Astrocyte (in vitro differentiated cells and primary cell): ENCODE data around the gene ACSL1. TPM values are rescaled to one million over a fixed set of nuclear protein-coding genes. Genes with fewer than 3 reads are reported as not detected.

Experiments used
- DNase-seq: peaks from one replicate; pipeline ENCODE4 v3.0.0-alpha.2; 2010; ENCODE audit warnings: low read depth
- FAIRE-seq: peaks from 2 replicates; lab custom pipeline; 2011; peaks lifted over from hg19 to GRCh38; lab: Jason Lieb, UNC
- H2AFZ ChIP-seq: 2 replicates; pipeline ENCODE4 v1.6.0; 2012; ENCODE audit warnings: low read depth, low read length, inconsistent platforms
- H3K27ac ChIP-seq: 2 replicates; pipeline ENCODE4 v1.5.1; 2011; ENCODE audit warnings: low read depth, low read length, inconsistent platforms
- H3K27me3 ChIP-seq: 2 replicates; pipeline ENCODE4 v1.6.0; 2011; ENCODE audit warnings: low read length, inconsistent platforms; ENCODE audit not compliant: insufficient read depth
- H3K36me3 ChIP-seq: 2 replicates; pipeline ENCODE4 v1.5.1; 2011; ENCODE audit warnings: low read length, inconsistent platforms; ENCODE audit not compliant: insufficient read depth
- H3K4me1 ChIP-seq: 2 replicates; pipeline ENCODE4 v1.5.1; 2011; ENCODE audit warnings: low read length, inconsistent platforms; ENCODE audit not compliant: insufficient read depth
- H3K4me2 ChIP-seq: 2 replicates; pipeline ENCODE4 v1.6.0; 2012; ENCODE audit warnings: low read length, inconsistent platforms
- H3K4me3 ChIP-seq: 2 replicates; pipeline ENCODE4 v1.5.1; 2011; ENCODE audit warnings: low read depth, mild to moderate bottlenecking, low read length, inconsistent platforms; ENCODE audit not compliant: insufficient read depth
- H3K79me2 ChIP-seq: 2 replicates; pipeline ENCODE4 v1.6.0; 2012; ENCODE audit warnings: mild to moderate bottlenecking, low read length, inconsistent platforms; ENCODE audit not compliant: insufficient read depth
- H3K9ac ChIP-seq: 2 replicates; pipeline ENCODE4 v1.6.0; 2012; ENCODE audit warnings: mild to moderate bottlenecking, low read length, inconsistent platforms
- H3K9me3 ChIP-seq: 2 replicates; pipeline ENCODE4 v1.5.1; 2012; ENCODE audit warnings: low read depth, mild to moderate bottlenecking, low read length, inconsistent platforms; ENCODE audit not compliant: insufficient read depth
- H4K20me1 ChIP-seq: 2 replicates; pipeline ENCODE4 v1.6.0; 2012; ENCODE audit warnings: low read length, inconsistent platforms; ENCODE audit not compliant: insufficient read depth
- H3K27ac Mint-ChIP-seq: one replicate; pipeline ENCODE4 v1.8.0; 2021; ENCODE audit warnings: mild to moderate bottlenecking, mixed read lengths; ENCODE audit not compliant: unreplicated experiment
- H3K27me3 Mint-ChIP-seq: one replicate; pipeline ENCODE4 v1.8.0; 2021; ENCODE audit warnings: low read depth, mixed read lengths; ENCODE audit not compliant: unreplicated experiment
- H3K36me3 Mint-ChIP-seq: one replicate; pipeline ENCODE4 v1.8.0; 2021; ENCODE audit warnings: low read depth, mixed read lengths; ENCODE audit not compliant: unreplicated experiment
- H3K4me1 Mint-ChIP-seq: one replicate; pipeline ENCODE4 v1.8.0; 2021; ENCODE audit warnings: low read depth, mixed read lengths; ENCODE audit not compliant: unreplicated experiment
- H3K4me3 Mint-ChIP-seq: one replicate; pipeline ENCODE4 v1.8.0; 2021; ENCODE audit warnings: mild to moderate bottlenecking, moderate library complexity, mixed read lengths; ENCODE audit not compliant: unreplicated experiment
- H3K9me3 Mint-ChIP-seq: one replicate; pipeline ENCODE4 v1.8.0; 2021; ENCODE audit warnings: mild to moderate bottlenecking, mixed read lengths; ENCODE audit not compliant: unreplicated experiment
- EZH2 ChIP-seq: IDR thresholded peaks from 2 replicates; pipeline ENCODE4 v1.6.1; 2012; ENCODE audit warnings: mild to moderate bottlenecking, low read length, inconsistent platforms; ENCODE audit not compliant: insufficient read depth
- total RNA-seq: library from RNA; stranded (reverse); gene quantifications from 2 replicates; pipeline ENCODE4 v1.2.1, GENCODE V29; 2021
- TF ChIP-seq, protein P1 (sequence below): IDR thresholded peaks from 2 replicates; pipeline ENCODE4 v1.5.1; 2011; ENCODE audit warnings: low read depth, mild to moderate bottlenecking, inconsistent platforms, low read length, moderate library complexity; ENCODE audit not compliant: insufficient read depth

Gene ACSL1
- total RNA-seq, 1 donor from 2014 or later = 7.0 TPM

GRCh38 chr4:184853436-184853835 lies 27.7 kb upstream of the ACSL1 start:
- Histone ChIP-seq H3K36me3 (no peaks in the 10 kb centered on the region), H3K9ac (no peak overlapping the region), H3K4me2 (no peak overlapping the region), H2AFZ (no peak overlapping the region), H3K4me3 (no peak overlapping the region), H3K27ac (no peak overlapping the region), H3K79me2 (no peaks in the 10 kb centered on the region), H3K4me1 (no peaks in the 10 kb centered on the region), H3K9me3 (no peaks in the 10 kb centered on the region), H4K20me1 (no peaks in the 10 kb centered on the region), H3K27me3 (peaks cover 2% of the 10 kb centered on the region)
- peaks cover 16% of the 10 kb centered on the region for H3K27me3 Mint-ChIP-seq
- H3K4me3 Mint-ChIP-seq = no peak overlapping the region
- TF ChIP-seq EZH2 = no peak
- TF ChIP-seq, protein P1, sequence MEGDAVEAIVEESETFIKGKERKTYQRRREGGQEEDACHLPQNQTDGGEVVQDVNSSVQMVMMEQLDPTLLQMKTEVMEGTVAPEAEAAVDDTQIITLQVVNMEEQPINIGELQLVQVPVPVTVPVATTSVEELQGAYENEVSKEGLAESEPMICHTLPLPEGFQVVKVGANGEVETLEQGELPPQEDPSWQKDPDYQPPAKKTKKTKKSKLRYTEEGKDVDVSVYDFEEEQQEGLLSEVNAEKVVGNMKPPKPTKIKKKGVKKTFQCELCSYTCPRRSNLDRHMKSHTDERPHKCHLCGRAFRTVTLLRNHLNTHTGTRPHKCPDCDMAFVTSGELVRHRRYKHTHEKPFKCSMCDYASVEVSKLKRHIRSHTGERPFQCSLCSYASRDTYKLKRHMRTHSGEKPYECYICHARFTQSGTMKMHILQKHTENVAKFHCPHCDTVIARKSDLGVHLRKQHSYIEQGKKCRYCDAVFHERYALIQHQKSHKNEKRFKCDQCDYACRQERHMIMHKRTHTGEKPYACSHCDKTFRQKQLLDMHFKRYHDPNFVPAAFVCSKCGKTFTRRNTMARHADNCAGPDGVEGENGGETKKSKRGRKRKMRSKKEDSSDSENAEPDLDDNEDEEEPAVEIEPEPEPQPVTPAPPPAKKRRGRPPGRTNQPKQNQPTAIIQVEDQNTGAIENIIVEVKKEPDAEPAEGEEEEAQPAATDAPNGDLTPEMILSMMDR = no peak
- FAIRE-seq = no peak
- no peaks in the 10 kb centered on the region for H3K9me3 Mint-ChIP-seq
- no peak overlapping the region for H3K27ac Mint-ChIP-seq
- H3K4me1 Mint-ChIP-seq = no peaks in the 10 kb centered on the region
- H3K36me3 Mint-ChIP-seq = no peaks in the 10 kb centered on the region
- no peak for DNase-seq

DNA sequence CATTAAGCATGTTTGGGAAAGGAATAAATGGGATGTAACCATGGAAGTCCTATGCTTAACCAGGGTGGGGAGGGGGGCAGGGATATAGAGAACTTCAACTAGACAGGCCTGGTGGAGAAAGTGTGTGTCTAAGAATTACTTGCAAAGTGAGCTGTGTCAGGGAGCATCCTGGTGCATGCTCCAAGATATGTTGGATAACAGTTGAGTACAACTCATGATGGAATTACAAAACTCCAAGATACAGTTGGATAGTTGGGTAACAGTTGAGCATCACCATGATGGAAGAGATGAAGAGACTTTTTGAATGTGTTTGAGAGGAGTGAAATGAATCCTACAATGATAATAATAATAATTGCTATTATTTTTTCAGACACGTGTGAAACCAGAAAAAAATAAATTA lies 26.1 kb upstream of the ACSL1 start:
- no peaks in the 10 kb centered on the region for H3K9me3 Mint-ChIP-seq
- H3K9me3 ChIP-seq = no peaks in the 10 kb centered on the region
- H3K79me2 ChIP-seq = no peaks in the 10 kb centered on the region
- no peak overlapping the region for H3K4me3 ChIP-seq
- H3K36me3 ChIP-seq = no peaks in the 10 kb centered on the region
- H3K27me3 Mint-ChIP-seq = peaks cover 14% of the 10 kb centered on the region
- no peak overlapping the region for H2AFZ ChIP-seq
- peaks cover 3% of the 10 kb centered on the region for H3K27me3 ChIP-seq
- no peak overlapping the region for H3K4me2 ChIP-seq
- DNase-seq = no peak
- H3K9ac ChIP-seq = no peak overlapping the region
- H3K27ac ChIP-seq = no peak overlapping the region
- no peak for FAIRE-seq
- no peaks in the 10 kb centered on the region for H3K4me1 ChIP-seq
- no peak overlapping the region for H3K4me3 Mint-ChIP-seq
- H4K20me1 ChIP-seq = no peaks in the 10 kb centered on the region
- H3K36me3 Mint-ChIP-seq = no peaks in the 10 kb centered on the region
- H3K27ac Mint-ChIP-seq = no peak overlapping the region
- H3K4me1 Mint-ChIP-seq = no peaks in the 10 kb centered on the region
- no peak for TF ChIP-seq EZH2
- TF ChIP-seq, protein P1 = no peak

DNA sequence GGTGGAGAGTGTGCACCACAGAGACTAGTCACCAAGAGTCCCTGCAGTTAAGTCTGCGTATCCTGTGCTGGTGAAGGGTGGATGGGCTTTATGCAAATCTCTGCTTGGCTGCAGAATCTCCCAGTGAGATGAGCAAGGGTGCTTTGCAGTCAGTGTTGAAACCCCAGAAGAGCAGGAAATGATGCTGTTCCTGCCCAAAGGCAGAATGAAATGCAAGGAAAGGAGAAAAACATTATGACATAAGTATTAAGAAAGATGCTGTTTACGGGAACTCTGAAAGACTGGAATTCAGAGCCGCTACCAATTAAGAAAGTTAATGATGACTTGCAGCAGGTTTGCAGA lies 25.4 kb upstream of the ACSL1 start:
- Histone ChIP-seq H3K4me2 (no peak overlapping the region), H3K4me1 (peaks cover 2% of the 10 kb centered on the region), H3K9ac (no peak overlapping the region), H3K79me2 (no peaks in the 10 kb centered on the region), H3K27ac (no peak overlapping the region), H3K27me3 (peaks cover 3% of the 10 kb centered on the region), H2AFZ (no peak overlapping the region), H3K4me3 (no peak overlapping the region), H3K36me3 (no peaks in the 10 kb centered on the region), H3K9me3 (no peaks in the 10 kb centered on the region), H4K20me1 (no peaks in the 10 kb centered on the region)
- TF ChIP-seq, protein P1 = no peak
- TF ChIP-seq EZH2 = no peak
- H3K4me1 Mint-ChIP-seq = no peaks in the 10 kb centered on the region
- DNase-seq = no peak
- peaks cover 14% of the 10 kb centered on the region for H3K27me3 Mint-ChIP-seq
- H3K27ac Mint-ChIP-seq = no peak overlapping the region
- H3K36me3 Mint-ChIP-seq = no peaks in the 10 kb centered on the region
- no peak for FAIRE-seq
- no peaks in the 10 kb centered on the region for H3K9me3 Mint-ChIP-seq
- no peak overlapping the region for H3K4me3 Mint-ChIP-seq
